Panc1 (cell line): Measurements from ENCODE around the gene ATP5IF1. TPM values are rescaled to one million over a fixed set of nuclear protein-coding genes. Genes with fewer than 3 reads are reported as not detected.

ENCODE experiments used
- ATAC-seq: fragments of 200-7000 bp; cut with Tn5 transposase; 2 replicates; pipeline ENCODE4 v1.9.1; 2020; ENCODE audit warnings: mild to moderate bottlenecking, moderate library complexity
- BruUV-seq: library from RNA; stranded (reverse); fragments of 400-500 nt; replicated peaks from 2 replicates; lab custom pipeline; 2021; lab: Mats Ljungman, UMichigan
- CTCF ChIA-PET: fragments of 300-600 bp; sonication (Branson Sonifier 250); formaldehyde crosslinking; loops from one replicate; lab custom pipeline; 2022; ENCODE audit warnings: antibody characterized with exemption; lab: Charles Lee
- POLR2A ChIA-PET: fragments of 300-600 bp; sonication (Branson Sonifier 250); formaldehyde crosslinking; loops from one replicate; lab custom pipeline; 2022; ENCODE audit warnings: antibody characterized with exemption; lab: Charles Lee
- DNase-seq: peaks from one replicate; pipeline ENCODE4 v3.0.0-alpha.2; 2010; ENCODE audit warnings: low read depth, low spot score
- H3K27ac ChIP-seq: 2 replicates; pipeline ENCODE4 v1.5.1; 2011; ENCODE audit warnings: mild to moderate bottlenecking, low read length, inconsistent platforms
- H3K27me3 ChIP-seq: fragments of 200-500 bp; sonication (Bioruptor generic); 2 replicates; pipeline ENCODE4 v1.6.0; 2014; ENCODE audit warnings: low read length, inconsistent platforms; ENCODE audit not compliant: control insufficient read depth, insufficient read depth
- H3K36me3 ChIP-seq: fragments of 200-500 bp; sonication (Bioruptor generic); 2 replicates; pipeline ENCODE4 v1.5.1; 2014; ENCODE audit warnings: inconsistent platforms, mild to moderate bottlenecking, low read length, moderate library complexity; ENCODE audit not compliant: control insufficient read depth, insufficient read depth
- H3K4me1 ChIP-seq: 2 replicates; pipeline ENCODE4 v1.5.1; 2011; ENCODE audit warnings: inconsistent platforms, mild to moderate bottlenecking, low read length, moderate library complexity; ENCODE audit not compliant: control insufficient read depth, insufficient read depth
- H3K4me3 ChIP-seq, 2 experiments: 2 replicates each; pipeline ENCODE4 v1.5.1; 2011 to 2012; ENCODE audit warnings: low read depth in 2 of 2, low read length in 2 of 2, mild to moderate bottlenecking in 2 of 2, inconsistent platforms in 1 of 2, moderate library complexity in 1 of 2
- H3K9me3 ChIP-seq: fragments of 200-500 bp; sonication (Bioruptor generic); 2 replicates; pipeline ENCODE4 v1.5.1; 2014; ENCODE audit warnings: low read depth, mild to moderate bottlenecking, inconsistent platforms, low read length, moderate library complexity; ENCODE audit not compliant: control insufficient read depth, insufficient read depth
- CTCF ChIP-seq: fragments of 450-650 bp; IDR thresholded peaks from 2 replicates; pipeline ENCODE4 v1.5.1; 2017; ENCODE audit warnings: mild to moderate bottlenecking
- POLR2AphosphoS5 ChIP-seq: IDR thresholded peaks from 2 replicates; pipeline ENCODE4 v1.6.1; 2012; ENCODE audit warnings: mild to moderate bottlenecking, low read depth, low read length, moderate library complexity
- REST ChIP-seq, 2 experiments: IDR thresholded peaks; 2 replicates each; pipeline ENCODE4 v1.6.1; 2011 to 2012; ENCODE audit warnings: low read depth in 2 of 2, control low read depth in 1 of 2, low read length in 1 of 2, mild to moderate bottlenecking in 1 of 2, moderate library complexity in 1 of 2; ENCODE audit not compliant: insufficient read depth in 1 of 2
- SIN3A ChIP-seq: IDR thresholded peaks from 2 replicates; pipeline ENCODE4 v1.6.1; 2012; ENCODE audit warnings: low read depth, mild to moderate bottlenecking, low read length, moderate library complexity, borderline replicate concordance; ENCODE audit not compliant: insufficient read depth
- TCF7L2 ChIP-seq: IDR thresholded peaks from 2 replicates; pipeline ENCODE4 v1.6.1; 2011; ENCODE audit warnings: mild to moderate bottlenecking, low read depth, low read length, inconsistent platforms
- in situ Hi-C: cut with HindIII; loops from 2 replicates; pipeline ENCODE4 v1.10.0; 2016; ENCODE audit warnings: low sequenced_read_pairs, low pct_unique_long_range_greater_than_20kb
- intact Hi-C: fragments of 100-400 bp; cut with micrococcal nuclease; formaldehyde crosslinking; loops from one replicate; pipeline ENCODE4 v1.10.0; 2022; ENCODE audit not compliant: unreplicated experiment
- total RNA-seq: library from RNA; stranded (reverse); gene quantifications from one replicate; pipeline ENCODE4 v1.2.1, GENCODE V29; 2021; ENCODE audit not compliant: unreplicated experiment

The ATP5IF1 gene
- total RNA-seq, 1 experiment from 2014 or later = 94.5 TPM

GRCh38 chr1:28205243-28205642 is 30.7 kb upstream of the ATP5IF1 start:
- no peak for TF ChIP-seq POLR2AphosphoS5
- no peak for TF ChIP-seq TCF7L2
- no peak for TF ChIP-seq REST (IDR thresholded peaks at IDR 0.05; ENCODE audit: insufficient read depth in 1 of 2, low read depth in 2 of 2, low read length in 1 of 2)
- TF ChIP-seq SIN3A = no peak
- no peak for TF ChIP-seq CTCF
- no peak overlapping the region for H3K27ac ChIP-seq
- POLR2A ChIA-PET = no interaction called here

GRCh38 chr1:28208818-28209441 is 27.0 kb upstream of the ATP5IF1 start:
- intact Hi-C loops (loop anchor here (1.0 kb wide), 1 partner anchor 118 kb away; no protein-coding TSS in a partner anchor), in situ Hi-C loops (no loop called here)
- ChIA-PET CTCF (interaction anchor here (0.5 to 1.3 kb wide), 4 partner anchors 40 to 358 kb away, joined by 3 to 16 read pairs (median 6); no protein-coding TSS in a partner anchor), POLR2A (interaction anchor here (0.6 kb wide), 1 partner anchor 26 kb away, joined by 9 read pairs; no protein-coding TSS in a partner anchor)
- peak; percentile 89 for ATAC-seq
- no peak overlapping the region for H3K4me3 ChIP-seq
- peak; percentile 78 for TF ChIP-seq CTCF
- no peak for TF ChIP-seq REST (IDR thresholded peaks at IDR 0.05; ENCODE audit: insufficient read depth in 1 of 2, low read depth in 2 of 2, low read length in 1 of 2)
- peaks cover 46% of the 10 kb centered on the region for H3K36me3 ChIP-seq
- DNase-seq = peak; percentile 41
- H3K9me3 ChIP-seq = no peaks in the 10 kb centered on the region
- H3K27me3 ChIP-seq = no peaks in the 10 kb centered on the region
- no peak overlapping the region for H3K27ac ChIP-seq
- no peaks in the 10 kb centered on the region for H3K4me1 ChIP-seq
- BruUV-seq = TSS peak; percentile 51

More at GRCh38 chr1:28205243-28205642, 30.7 kb upstream of the ATP5IF1 start:
- no peaks in the 10 kb centered on the region for H3K9me3 ChIP-seq
- H3K36me3 ChIP-seq = peaks cover 42% of the 10 kb centered on the region
- CTCF ChIA-PET = no interaction called here
- no peak for ATAC-seq
- BruUV-seq = no TSS peak
- H3K27me3 ChIP-seq = no peaks in the 10 kb centered on the region
- in situ Hi-C loops (no loop called here), intact Hi-C loops (no loop called here)
- H3K4me1 ChIP-seq = no peaks in the 10 kb centered on the region
- H3K4me3 ChIP-seq = no peak overlapping the region
- no peak for DNase-seq
